GM12878 (cell line): ENCODE data around the gene THBS1. TPM values are rescaled to one million over a fixed set of nuclear protein-coding genes. Genes with fewer than 3 reads are reported as not detected.
A peak's percentile ranks its signal among the peaks of the same experiment; 100 is the strongest.

Source experiments
- ATF7 ChIP-seq: fragments of 450-650 bp; IDR thresholded peaks from 2 replicates; pipeline ENCODE4 v1.6.1; 2016; ENCODE audit warnings: low read depth, mild to moderate bottlenecking
- BCL11A ChIP-seq: IDR thresholded peaks from 2 replicates; pipeline ENCODE4 v1.6.1; 2011; ENCODE audit warnings: low read depth, low read length
- CBFB ChIP-seq: IDR thresholded peaks from 2 replicates; pipeline ENCODE4 v1.6.1; 2016; ENCODE audit warnings: antibody characterized with exemption, low read depth
- CHD1 ChIP-seq: IDR thresholded peaks from 2 replicates; pipeline ENCODE4 v1.6.1; 2012; ENCODE audit warnings: low read depth, low read length, improper control_type of control experiment
- CREM ChIP-seq: IDR thresholded peaks from 2 replicates; pipeline ENCODE4 v1.6.1; 2014; ENCODE audit warnings: antibody characterized with exemption, low read depth
- EED ChIP-seq: sonication (generic); IDR thresholded peaks from 2 replicates; pipeline ENCODE4 v1.6.1; 2016; ENCODE audit warnings: antibody characterized with exemption, low read depth
- ESRRA ChIP-seq: IDR thresholded peaks from 2 replicates; pipeline ENCODE4 v1.6.1; 2012; ENCODE audit warnings: mild to moderate bottlenecking, low read length, improper control_type of control experiment
- FOXK2 ChIP-seq: fragments of 450-650 bp; IDR thresholded peaks from 2 replicates; pipeline ENCODE4 v1.6.1; 2017; ENCODE audit warnings: mild to moderate bottlenecking, moderate library complexity
- HCFC1 ChIP-seq: fragments of 150-350 bp; IDR thresholded peaks from 2 replicates; pipeline ENCODE4 v1.6.1; 2014; ENCODE audit warnings: low read length
- KAT2A ChIP-seq: conservative IDR thresholded peaks from 2 replicates; pipeline ENCODE4 v1.6.1; 2011; ENCODE audit warnings: low read depth, low read length; ENCODE audit not compliant: control insufficient read depth
- MEF2A ChIP-seq: IDR thresholded peaks from 2 replicates; pipeline ENCODE4 v1.6.1; 2011; ENCODE audit warnings: low read depth, mild to moderate bottlenecking, low read length, moderate library complexity; ENCODE audit not compliant: insufficient read depth
- MTA2 ChIP-seq: fragments of 450-650 bp; IDR thresholded peaks from 2 replicates; pipeline ENCODE4 v1.6.1; 2016; ENCODE audit warnings: low read depth, mild to moderate bottlenecking, moderate library complexity
- NR2C2 ChIP-seq: IDR thresholded peaks from 2 replicates; pipeline ENCODE4 v1.6.1; 2011; ENCODE audit warnings: borderline replicate concordance, low read depth; ENCODE audit not compliant: control insufficient read depth, insufficient read length
- PML ChIP-seq: IDR thresholded peaks from 2 replicates; pipeline ENCODE4 v1.6.1; 2012; ENCODE audit warnings: low read length, inconsistent platforms
- RAD51 ChIP-seq: fragments of 450-650 bp; IDR thresholded peaks from 2 replicates; pipeline ENCODE4 v1.6.1; 2016; ENCODE audit warnings: moderate library complexity, mild to moderate bottlenecking, inconsistent platforms
- RFX5 ChIP-seq: IDR thresholded peaks from 2 replicates; pipeline ENCODE4 v1.6.1; 2011; ENCODE audit warnings: low read depth, low read length, improper control_type of control experiment
- SIX5 ChIP-seq: IDR thresholded peaks from 2 replicates; pipeline ENCODE4 v1.6.1; 2011; ENCODE audit warnings: mild to moderate bottlenecking, low read depth, low read length, moderate library complexity; ENCODE audit not compliant: severe bottlenecking
- SMAD1 ChIP-seq: fragments of 450-650 bp; IDR thresholded peaks from 2 replicates; pipeline ENCODE4 v1.6.1; 2018; ENCODE audit warnings: mild to moderate bottlenecking, low read depth; ENCODE audit not compliant: partially characterized antibody
- SMC3 ChIP-seq: IDR thresholded peaks from 2 replicates; pipeline ENCODE4 v1.6.1; 2011; ENCODE audit warnings: low read length, improper control_type of control experiment, borderline replicate concordance
- SREBF2 ChIP-seq: IDR thresholded peaks from 2 replicates; pipeline ENCODE4 v1.6.1; 2012; ENCODE audit warnings: mild to moderate bottlenecking, low read length
- SUZ12 ChIP-seq: fragments of 200-600 bp; sonication (generic); IDR thresholded peaks from one replicate; pipeline ENCODE4 v1.6.1; 2018; ENCODE audit warnings: antibody characterized with exemption, mild to moderate bottlenecking; ENCODE audit not compliant: unreplicated experiment
- ZBED1 ChIP-seq: IDR thresholded peaks from 2 replicates; pipeline ENCODE4 v1.6.1; 2016; ENCODE audit warnings: borderline replicate concordance
- polyA plus RNA-seq, 11 experiments: library from polyadenylated mRNA; depleted of rRNA in 4 of 11; unstranded in 6 of 11; stranded (reverse) in 5 of 11; fragments of >200 nt; fragmentation: Nextera tagmentation in 4 of 11; fragmentation: Illumina TruSeq in 1 of 11; extraction: Ambion mirVana in 4 of 11; extraction: Trizol in 1 of 11; gene quantifications; 1 replicate in 1 of 11; 2 replicates in 10 of 11; pipeline versions ENCODE4 v1.2.1 to v1.2.3, GENCODE V29; 2011 to 2016; ENCODE audit warnings: inconsistent platforms in 2 of 11, missing spikeins in 2 of 11, low read depth in 1 of 11
- total RNA-seq, 4 experiments: library from RNA; depleted of rRNA in 3 of 4; stranded (reverse); fragments of >200 nt in 3 of 4; fragmentation: Illumina TruSeq in 1 of 4; extraction: Trizol in 1 of 4; gene quantifications; 2 replicates each; pipeline versions ENCODE4 v1.2.1 to v1.2.3, GENCODE V29; 2013 to 2021
- TF ChIP-seq, protein P1 (sequence below): fragments of 450-650 bp; IDR thresholded peaks from 2 replicates; pipeline ENCODE4 v1.6.1; 2016; ENCODE audit warnings: mild to moderate bottlenecking
- TF ChIP-seq, protein P2 (sequence below): IDR thresholded peaks from 2 replicates; pipeline ENCODE4 v1.6.1; 2011; ENCODE audit warnings: mild to moderate bottlenecking, low read depth, low read length, moderate library complexity; ENCODE audit not compliant: insufficient replicate concordance
- TF ChIP-seq, protein P3 (sequence below): fragments of 450-650 bp; IDR thresholded peaks from 2 replicates; pipeline ENCODE4 v1.6.1; 2017; ENCODE audit warnings: low read depth, mild to moderate bottlenecking, moderate library complexity
- TF ChIP-seq, protein P4 (sequence below): IDR thresholded peaks from 2 replicates; pipeline ENCODE4 v1.6.1; 2012; ENCODE audit warnings: low read depth, low read length, improper control_type of control experiment
- TF ChIP-seq, protein P5 (sequence below): fragments of 450-650 bp; IDR thresholded peaks from 2 replicates; pipeline ENCODE4 v1.6.1; 2017; ENCODE audit warnings: borderline replicate concordance

Gene THBS1
- total and polyA plus RNA-seq, 10 of the 15 experiments (the other 5 are each of a cell fraction or from before 2014, with no cell fraction given), result under 0.01 to 1.5 (median 0.23) TPM; not detected in 3

DNA sequence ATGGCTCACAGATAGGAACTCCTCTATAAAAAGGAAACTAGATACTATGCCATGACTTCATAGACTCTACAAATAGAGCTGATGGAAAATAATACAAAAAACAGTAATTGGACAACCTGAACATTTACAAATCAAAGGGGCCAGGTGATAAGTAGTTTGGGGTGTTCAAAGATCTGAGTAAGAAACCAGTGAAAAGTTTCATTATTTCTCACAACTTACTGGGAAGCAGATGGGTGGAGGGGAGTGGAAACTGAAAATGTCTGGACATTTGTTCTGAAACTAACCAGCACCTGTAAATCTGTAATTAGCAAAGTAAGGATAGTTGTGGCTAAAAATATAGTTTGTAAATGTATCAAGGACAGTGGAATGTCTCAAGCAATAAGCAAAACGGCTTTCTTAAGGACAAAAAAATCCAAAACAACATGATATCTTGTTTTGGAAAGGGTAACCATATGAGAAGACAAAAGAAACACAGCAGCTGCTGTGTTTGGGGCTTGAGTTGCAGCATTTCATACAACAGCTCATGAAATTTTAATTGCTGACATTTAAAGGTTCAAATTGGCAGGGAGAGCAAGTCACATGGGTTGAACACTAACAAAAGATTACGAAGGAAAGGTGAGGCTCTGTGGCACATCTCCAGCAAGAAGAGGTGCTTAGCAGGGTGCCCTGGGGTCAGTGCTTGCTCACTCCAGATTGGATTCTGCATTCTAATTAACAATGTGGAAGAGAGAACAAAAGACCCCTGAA is 26.8 kb upstream of the THBS1 start (continued):
- TF ChIP-seq, protein P1, sequence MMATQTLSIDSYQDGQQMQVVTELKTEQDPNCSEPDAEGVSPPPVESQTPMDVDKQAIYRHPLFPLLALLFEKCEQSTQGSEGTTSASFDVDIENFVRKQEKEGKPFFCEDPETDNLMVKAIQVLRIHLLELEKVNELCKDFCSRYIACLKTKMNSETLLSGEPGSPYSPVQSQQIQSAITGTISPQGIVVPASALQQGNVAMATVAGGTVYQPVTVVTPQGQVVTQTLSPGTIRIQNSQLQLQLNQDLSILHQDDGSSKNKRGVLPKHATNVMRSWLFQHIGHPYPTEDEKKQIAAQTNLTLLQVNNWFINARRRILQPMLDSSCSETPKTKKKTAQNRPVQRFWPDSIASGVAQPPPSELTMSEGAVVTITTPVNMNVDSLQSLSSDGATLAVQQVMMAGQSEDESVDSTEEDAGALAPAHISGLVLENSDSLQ, result no peak
- TF ChIP-seq, protein P2, sequence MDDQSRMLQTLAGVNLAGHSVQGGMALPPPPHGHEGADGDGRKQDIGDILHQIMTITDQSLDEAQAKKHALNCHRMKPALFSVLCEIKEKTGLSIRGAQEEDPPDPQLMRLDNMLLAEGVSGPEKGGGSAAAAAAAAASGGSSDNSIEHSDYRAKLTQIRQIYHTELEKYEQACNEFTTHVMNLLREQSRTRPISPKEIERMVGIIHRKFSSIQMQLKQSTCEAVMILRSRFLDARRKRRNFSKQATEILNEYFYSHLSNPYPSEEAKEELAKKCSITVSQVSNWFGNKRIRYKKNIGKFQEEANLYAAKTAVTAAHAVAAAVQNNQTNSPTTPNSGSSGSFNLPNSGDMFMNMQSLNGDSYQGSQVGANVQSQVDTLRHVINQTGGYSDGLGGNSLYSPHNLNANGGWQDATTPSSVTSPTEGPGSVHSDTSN, result no peak
- TF ChIP-seq EED (0 out of 2 replicates have a peak, but pooled peaks have one; percentile 48), SUZ12 (no peak), PML (no peak), KAT2A (no peak), MEF2A (peak; percentile 49; the same call in 1 of the 2 replicates), ATF7 (no peak), CHD1 (no peak), SREBF2 (no peak), RAD51 (no peak), SMAD1 (no peak), FOXK2 (no peak), RFX5 (no peak), SMC3 (no peak), ESRRA (no peak), MTA2 (peak; percentile 66), CREM (no peak), NR2C2 (no peak), CBFB (no peak), BCL11A (0 out of 2 replicates have a peak, but pooled peaks have one; percentile 42), HCFC1 (no peak), ZBED1 (no peak), SIX5 (no peak)
- TF ChIP-seq, protein P3, sequence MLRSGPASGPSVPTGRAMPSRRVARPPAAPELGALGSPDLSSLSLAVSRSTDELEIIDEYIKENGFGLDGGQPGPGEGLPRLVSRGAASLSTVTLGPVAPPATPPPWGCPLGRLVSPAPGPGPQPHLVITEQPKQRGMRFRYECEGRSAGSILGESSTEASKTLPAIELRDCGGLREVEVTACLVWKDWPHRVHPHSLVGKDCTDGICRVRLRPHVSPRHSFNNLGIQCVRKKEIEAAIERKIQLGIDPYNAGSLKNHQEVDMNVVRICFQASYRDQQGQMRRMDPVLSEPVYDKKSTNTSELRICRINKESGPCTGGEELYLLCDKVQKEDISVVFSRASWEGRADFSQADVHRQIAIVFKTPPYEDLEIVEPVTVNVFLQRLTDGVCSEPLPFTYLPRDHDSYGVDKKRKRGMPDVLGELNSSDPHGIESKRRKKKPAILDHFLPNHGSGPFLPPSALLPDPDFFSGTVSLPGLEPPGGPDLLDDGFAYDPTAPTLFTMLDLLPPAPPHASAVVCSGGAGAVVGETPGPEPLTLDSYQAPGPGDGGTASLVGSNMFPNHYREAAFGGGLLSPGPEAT, result 0 out of 2 replicates have a peak, but pooled peaks have one; percentile 57
- TF ChIP-seq, protein P4, sequence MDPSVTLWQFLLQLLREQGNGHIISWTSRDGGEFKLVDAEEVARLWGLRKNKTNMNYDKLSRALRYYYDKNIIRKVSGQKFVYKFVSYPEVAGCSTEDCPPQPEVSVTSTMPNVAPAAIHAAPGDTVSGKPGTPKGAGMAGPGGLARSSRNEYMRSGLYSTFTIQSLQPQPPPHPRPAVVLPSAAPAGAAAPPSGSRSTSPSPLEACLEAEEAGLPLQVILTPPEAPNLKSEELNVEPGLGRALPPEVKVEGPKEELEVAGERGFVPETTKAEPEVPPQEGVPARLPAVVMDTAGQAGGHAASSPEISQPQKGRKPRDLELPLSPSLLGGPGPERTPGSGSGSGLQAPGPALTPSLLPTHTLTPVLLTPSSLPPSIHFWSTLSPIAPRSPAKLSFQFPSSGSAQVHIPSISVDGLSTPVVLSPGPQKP, result no peak
- TF ChIP-seq, protein P5, sequence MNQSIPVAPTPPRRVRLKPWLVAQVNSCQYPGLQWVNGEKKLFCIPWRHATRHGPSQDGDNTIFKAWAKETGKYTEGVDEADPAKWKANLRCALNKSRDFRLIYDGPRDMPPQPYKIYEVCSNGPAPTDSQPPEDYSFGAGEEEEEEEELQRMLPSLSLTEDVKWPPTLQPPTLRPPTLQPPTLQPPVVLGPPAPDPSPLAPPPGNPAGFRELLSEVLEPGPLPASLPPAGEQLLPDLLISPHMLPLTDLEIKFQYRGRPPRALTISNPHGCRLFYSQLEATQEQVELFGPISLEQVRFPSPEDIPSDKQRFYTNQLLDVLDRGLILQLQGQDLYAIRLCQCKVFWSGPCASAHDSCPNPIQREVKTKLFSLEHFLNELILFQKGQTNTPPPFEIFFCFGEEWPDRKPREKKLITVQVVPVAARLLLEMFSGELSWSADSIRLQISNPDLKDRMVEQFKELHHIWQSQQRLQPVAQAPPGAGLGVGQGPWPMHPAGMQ, result no peak
